GM20000 (cell line): ENCODE data around the gene DPEP3.

ENCODE experiments used
- DNase-seq: peaks from one replicate; pipeline ENCODE4 v3.0.0; 2012; ENCODE audit warnings: low spot score
- TF ChIP-seq, protein P1 (sequence below): IDR thresholded peaks from 2 replicates; pipeline ENCODE4 v1.5.1; 2012; ENCODE audit warnings: mild to moderate bottlenecking, control low read depth; ENCODE audit errors: extremely low read depth, missing control alignments

DPEP3 gene

DNA sequence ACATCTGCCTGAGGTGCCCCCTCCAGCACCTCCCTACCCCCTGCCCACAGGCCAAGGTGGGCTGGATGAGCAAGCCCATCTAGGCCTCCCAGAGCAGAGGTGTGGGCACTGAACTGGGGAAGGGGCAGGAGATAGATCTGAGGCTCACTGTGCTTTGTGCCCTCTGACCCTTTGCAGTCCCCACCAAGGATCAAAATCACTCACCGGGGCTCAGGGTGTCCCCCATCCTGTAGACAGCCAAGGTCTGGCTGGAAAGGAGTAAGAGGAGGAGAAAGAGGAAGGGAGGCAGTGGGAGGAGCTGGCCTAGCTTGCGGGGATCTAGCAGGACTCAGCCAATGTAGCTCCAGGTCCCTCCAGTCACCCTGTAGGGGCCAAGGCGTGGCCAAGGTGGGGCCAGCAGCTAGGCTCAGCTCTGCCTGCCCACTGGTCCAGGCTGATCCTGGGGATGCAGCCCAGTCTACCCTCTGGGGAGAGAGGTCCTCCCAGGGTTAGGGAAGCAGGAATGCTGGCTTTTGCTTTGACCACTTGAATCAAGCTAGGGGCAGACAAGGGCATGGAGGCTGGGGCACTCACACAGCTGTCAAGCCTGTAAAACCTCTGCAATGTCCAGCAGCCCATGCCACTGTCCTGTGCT lies 13.6 kb downstream of the DPEP3 start:
- TF ChIP-seq, protein P1, sequence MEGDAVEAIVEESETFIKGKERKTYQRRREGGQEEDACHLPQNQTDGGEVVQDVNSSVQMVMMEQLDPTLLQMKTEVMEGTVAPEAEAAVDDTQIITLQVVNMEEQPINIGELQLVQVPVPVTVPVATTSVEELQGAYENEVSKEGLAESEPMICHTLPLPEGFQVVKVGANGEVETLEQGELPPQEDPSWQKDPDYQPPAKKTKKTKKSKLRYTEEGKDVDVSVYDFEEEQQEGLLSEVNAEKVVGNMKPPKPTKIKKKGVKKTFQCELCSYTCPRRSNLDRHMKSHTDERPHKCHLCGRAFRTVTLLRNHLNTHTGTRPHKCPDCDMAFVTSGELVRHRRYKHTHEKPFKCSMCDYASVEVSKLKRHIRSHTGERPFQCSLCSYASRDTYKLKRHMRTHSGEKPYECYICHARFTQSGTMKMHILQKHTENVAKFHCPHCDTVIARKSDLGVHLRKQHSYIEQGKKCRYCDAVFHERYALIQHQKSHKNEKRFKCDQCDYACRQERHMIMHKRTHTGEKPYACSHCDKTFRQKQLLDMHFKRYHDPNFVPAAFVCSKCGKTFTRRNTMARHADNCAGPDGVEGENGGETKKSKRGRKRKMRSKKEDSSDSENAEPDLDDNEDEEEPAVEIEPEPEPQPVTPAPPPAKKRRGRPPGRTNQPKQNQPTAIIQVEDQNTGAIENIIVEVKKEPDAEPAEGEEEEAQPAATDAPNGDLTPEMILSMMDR, result no peak
- DNase-seq, result no peak

- no peak for DNase-seq
- TF ChIP-seq, protein P1, result no peak
Measured at GRCh38 chr16:67965668-67966548, 14.4 kb downstream of the DPEP3 start.

DNA sequence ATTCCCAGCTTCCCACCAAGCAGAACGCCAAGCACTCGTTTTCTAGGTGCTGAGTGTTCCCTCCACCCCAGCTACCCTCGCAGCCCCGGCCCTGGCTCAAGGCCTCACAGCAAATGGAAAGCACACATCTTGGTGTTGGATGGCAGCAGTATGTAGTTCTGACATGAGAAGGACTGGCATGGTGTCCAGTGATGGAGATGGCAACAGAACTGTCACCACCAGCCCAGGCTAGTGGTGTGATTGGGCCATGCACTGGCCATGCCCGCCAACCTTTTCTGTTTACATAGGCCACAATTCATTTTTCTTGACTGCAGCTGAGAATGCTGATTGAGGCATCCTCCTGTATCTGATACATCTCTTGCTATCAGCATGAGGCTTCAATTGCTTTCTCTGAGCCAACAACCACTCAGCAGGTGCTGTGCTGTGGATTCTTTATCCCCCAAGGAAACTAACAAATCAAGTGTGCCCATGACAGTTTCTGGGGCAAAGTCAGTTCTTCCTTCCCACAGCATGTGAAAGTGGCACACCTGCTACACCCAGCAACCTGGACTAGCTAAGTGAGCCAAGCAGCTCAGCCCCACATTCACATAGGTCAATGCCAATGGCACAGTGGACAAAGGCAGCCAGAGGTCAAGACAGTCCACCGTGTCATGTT lies 15.7 kb downstream of the DPEP3 start:
- no peak for DNase-seq
- TF ChIP-seq, protein P1, result no peak

GRCh38 chr16:67963662-67964321 lies 16.5 kb downstream of the DPEP3 start:
- TF ChIP-seq, protein P1, result no peak
- DNase-seq, result no peak

DNA sequence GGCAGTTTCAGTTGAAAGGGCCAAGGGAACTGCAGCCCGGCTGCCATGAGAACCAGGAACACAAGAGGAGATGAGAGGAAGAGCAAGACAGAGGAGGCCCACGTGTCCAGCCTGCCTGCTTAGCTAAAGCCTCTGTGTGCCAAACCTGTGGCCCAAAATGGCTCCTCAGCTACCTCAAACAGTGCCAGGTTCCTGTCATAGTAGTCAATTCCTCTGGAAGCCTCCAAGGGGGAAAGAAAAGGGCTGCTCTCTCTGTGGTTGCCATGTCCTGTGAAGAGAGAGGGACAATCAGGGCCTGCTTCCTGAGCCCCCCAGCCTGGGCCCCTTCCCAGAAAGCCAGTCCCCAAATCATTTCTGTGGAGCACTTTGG lies 17.0 kb downstream of the DPEP3 start:
- TF ChIP-seq, protein P1, result no peak
- no peak for DNase-seq

GRCh38 chr16:67962135-67962534 lies 18.2 kb downstream of the DPEP3 start:
- no peak for DNase-seq
- TF ChIP-seq, protein P1, result no peak
